Neural cell (in vitro differentiated cells): ENCODE data around the gene ATP5F1E. TPM values are rescaled to one million over a fixed set of nuclear protein-coding genes. Genes with fewer than 3 reads are reported as not detected.

Source experiments
- H2AFZ ChIP-seq: fragments of 200-600, 300-800 bp; sonication (generic), shearing (Covaris generic); 2 replicates; pipeline ENCODE4 v1.6.0; 2014; ENCODE audit warnings: low read depth, mild to moderate bottlenecking, antibody characterized with exemption, low read length, moderate library complexity
- H3F3A ChIP-seq: fragments of 200-600 bp; shearing (Covaris generic); 2 replicates; pipeline ENCODE4 v1.6.1; 2016; ENCODE audit warnings: mild to moderate bottlenecking, moderate library complexity, mixed read lengths, antibody characterized with exemption, low read length; ENCODE audit not compliant: insufficient read depth, poor library complexity, severe bottlenecking
- H3K27ac ChIP-seq: fragments of 200-600, 300-800 bp; sonication (generic), shearing (Covaris generic); 2 replicates; pipeline ENCODE4 v1.5.1; 2014; ENCODE audit warnings: mild to moderate bottlenecking, low read length, moderate library complexity
- H3K27me3 ChIP-seq: fragments of 300-800, 200-600 bp; sonication (generic), shearing (Covaris generic); 2 replicates; pipeline ENCODE4 v1.6.0; 2014; ENCODE audit warnings: mild to moderate bottlenecking, low read depth, low read length, moderate library complexity; ENCODE audit not compliant: insufficient read depth
- H3K36me3 ChIP-seq: fragments of 300-800, 200-600 bp; sonication (generic), shearing (Covaris generic); 2 replicates; pipeline ENCODE4 v1.5.1; 2014; ENCODE audit warnings: mild to moderate bottlenecking, antibody characterized with exemption, low read length, moderate library complexity; ENCODE audit not compliant: insufficient read depth
- H3K4me2 ChIP-seq: fragments of 300-800, 200-600 bp; sonication (generic), shearing (Covaris generic); 2 replicates; pipeline ENCODE4 v1.6.0; 2014; ENCODE audit warnings: mild to moderate bottlenecking, low read length
- H3K4me3 ChIP-seq: fragments of 300-800, 200-600 bp; sonication (generic), shearing (Covaris generic); 2 replicates; pipeline ENCODE4 v1.5.1; 2014; ENCODE audit warnings: mild to moderate bottlenecking, low read length, moderate library complexity
- H3K79me2 ChIP-seq: fragments of 200-600 bp; shearing (Covaris generic); replicated peaks from 2 replicates; pipeline ENCODE4 v1.6.0; 2014; ENCODE audit warnings: mild to moderate bottlenecking, low read length, moderate library complexity; ENCODE audit not compliant: insufficient read depth
- H3K9ac ChIP-seq: fragments of 300-800, 200-600 bp; sonication (generic), shearing (Covaris generic); 2 replicates; pipeline ENCODE4 v1.6.1; 2016; ENCODE audit warnings: mild to moderate bottlenecking, low read length, mixed read lengths
- H3K9me2 ChIP-seq: fragments of 200-600 bp; shearing (Covaris generic); 2 replicates; pipeline ENCODE4 v1.6.1; 2016; ENCODE audit warnings: mild to moderate bottlenecking, low read length, mixed read lengths; ENCODE audit not compliant: insufficient read depth
- H3K9me3 ChIP-seq: fragments of 200-600, 300-800 bp; sonication (generic), shearing (Covaris generic); 2 replicates; pipeline ENCODE4 v1.6.1; 2016; ENCODE audit warnings: mild to moderate bottlenecking, mixed run types, low read length, moderate library complexity, mixed read lengths
- H4K20me1 ChIP-seq: fragments of 200-600 bp; shearing (Covaris generic); 2 replicates; pipeline ENCODE4 v1.6.1; 2016; ENCODE audit warnings: mild to moderate bottlenecking, mixed run types; ENCODE audit not compliant: insufficient read depth
- EP300 ChIP-seq: fragments of 450-650 bp; conservative IDR thresholded peaks from 2 replicates; pipeline ENCODE4 v1.6.1; 2014; ENCODE audit warnings: antibody characterized with exemption, mild to moderate bottlenecking, moderate library complexity; ENCODE audit not compliant: poor library complexity, severe bottlenecking
- EZH2 ChIP-seq: fragments of 200-600, 300-800 bp; shearing (Covaris generic), sonication (generic); IDR thresholded peaks from 2 replicates; pipeline ENCODE4 v1.6.1; 2014; ENCODE audit warnings: antibody characterized with exemption, low read length, borderline replicate concordance, mild to moderate bottlenecking; ENCODE audit not compliant: insufficient read depth, poor library complexity, severe bottlenecking
- MXI1 ChIP-seq: fragments of 450-650 bp; conservative IDR thresholded peaks from 2 replicates; pipeline ENCODE4 v1.6.1; 2014; ENCODE audit warnings: antibody characterized with exemption, mild to moderate bottlenecking; ENCODE audit not compliant: poor library complexity, severe bottlenecking
- POLR2AphosphoS5 ChIP-seq: IDR thresholded peaks from 2 replicates; pipeline ENCODE4 v1.6.1; 2012
- RAD21 ChIP-seq: fragments of 450-650 bp; conservative IDR thresholded peaks from 2 replicates; pipeline ENCODE4 v1.6.1; 2014; ENCODE audit warnings: antibody characterized with exemption, mild to moderate bottlenecking, moderate library complexity
- SMC3 ChIP-seq: fragments of 450-650 bp; conservative IDR thresholded peaks from 2 replicates; pipeline ENCODE4 v1.6.1; 2014; ENCODE audit warnings: antibody characterized with exemption, mild to moderate bottlenecking, moderate library complexity; ENCODE audit not compliant: poor library complexity
- TAF1 ChIP-seq: IDR thresholded peaks from 2 replicates; pipeline ENCODE4 v1.6.1; 2012; ENCODE audit warnings: low read depth
- polyA plus RNA-seq: library from polyadenylated mRNA; depleted of rRNA; stranded (reverse); fragments of >200 nt; gene quantifications from 2 replicates; pipeline ENCODE4 v1.2.3, GENCODE V29; 2014
- TF ChIP-seq, protein P1 (sequence below): IDR thresholded peaks from 2 replicates; pipeline ENCODE4 v1.6.1; 2012; ENCODE audit warnings: borderline replicate concordance
- TF ChIP-seq, protein P2 (sequence below): fragments of 450-650 bp; IDR thresholded peaks from 2 replicates; pipeline ENCODE4 v1.5.1; 2014; ENCODE audit warnings: antibody characterized with exemption, mild to moderate bottlenecking, moderate library complexity; ENCODE audit not compliant: poor library complexity, severe bottlenecking

The ATP5F1E gene
- polyA plus RNA-seq, 1 donor from 2014 or later = 133 TPM

DNA sequence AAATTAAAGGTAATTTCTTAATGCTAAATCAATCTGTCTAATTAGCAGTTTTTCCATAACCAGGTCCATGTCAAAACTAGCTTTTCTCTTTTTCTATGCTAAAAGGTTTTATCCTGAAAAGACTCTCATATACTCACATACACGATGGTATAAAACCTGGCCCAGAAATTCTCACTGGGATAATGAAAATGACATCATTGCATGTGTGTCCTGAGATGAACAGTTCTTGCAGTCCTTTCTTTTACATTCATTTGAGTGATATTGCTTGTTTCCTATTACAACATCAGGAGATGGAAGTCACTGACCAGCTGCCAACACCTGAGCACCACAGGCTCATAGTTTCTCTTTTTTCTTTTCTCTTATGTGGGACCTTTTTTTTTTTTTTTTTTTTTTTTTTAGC is 18.3 kb upstream of the ATP5F1E start:
- Histone ChIP-seq H2AFZ (no peak overlapping the region), H3K27ac (no peak overlapping the region), H3F3A (no peaks in the 10 kb centered on the region), H4K20me1 (no peaks in the 10 kb centered on the region), H3K36me3 (no peaks in the 10 kb centered on the region), H3K4me3 (no peak overlapping the region), H3K79me2 (no peaks in the 10 kb centered on the region), H3K9ac (no peak overlapping the region), H3K9me2 (no peaks in the 10 kb centered on the region), H3K27me3 (no peaks in the 10 kb centered on the region), H3K9me3 (no peaks in the 10 kb centered on the region), H3K4me2 (no peak overlapping the region)
- TF ChIP-seq, protein P1, sequence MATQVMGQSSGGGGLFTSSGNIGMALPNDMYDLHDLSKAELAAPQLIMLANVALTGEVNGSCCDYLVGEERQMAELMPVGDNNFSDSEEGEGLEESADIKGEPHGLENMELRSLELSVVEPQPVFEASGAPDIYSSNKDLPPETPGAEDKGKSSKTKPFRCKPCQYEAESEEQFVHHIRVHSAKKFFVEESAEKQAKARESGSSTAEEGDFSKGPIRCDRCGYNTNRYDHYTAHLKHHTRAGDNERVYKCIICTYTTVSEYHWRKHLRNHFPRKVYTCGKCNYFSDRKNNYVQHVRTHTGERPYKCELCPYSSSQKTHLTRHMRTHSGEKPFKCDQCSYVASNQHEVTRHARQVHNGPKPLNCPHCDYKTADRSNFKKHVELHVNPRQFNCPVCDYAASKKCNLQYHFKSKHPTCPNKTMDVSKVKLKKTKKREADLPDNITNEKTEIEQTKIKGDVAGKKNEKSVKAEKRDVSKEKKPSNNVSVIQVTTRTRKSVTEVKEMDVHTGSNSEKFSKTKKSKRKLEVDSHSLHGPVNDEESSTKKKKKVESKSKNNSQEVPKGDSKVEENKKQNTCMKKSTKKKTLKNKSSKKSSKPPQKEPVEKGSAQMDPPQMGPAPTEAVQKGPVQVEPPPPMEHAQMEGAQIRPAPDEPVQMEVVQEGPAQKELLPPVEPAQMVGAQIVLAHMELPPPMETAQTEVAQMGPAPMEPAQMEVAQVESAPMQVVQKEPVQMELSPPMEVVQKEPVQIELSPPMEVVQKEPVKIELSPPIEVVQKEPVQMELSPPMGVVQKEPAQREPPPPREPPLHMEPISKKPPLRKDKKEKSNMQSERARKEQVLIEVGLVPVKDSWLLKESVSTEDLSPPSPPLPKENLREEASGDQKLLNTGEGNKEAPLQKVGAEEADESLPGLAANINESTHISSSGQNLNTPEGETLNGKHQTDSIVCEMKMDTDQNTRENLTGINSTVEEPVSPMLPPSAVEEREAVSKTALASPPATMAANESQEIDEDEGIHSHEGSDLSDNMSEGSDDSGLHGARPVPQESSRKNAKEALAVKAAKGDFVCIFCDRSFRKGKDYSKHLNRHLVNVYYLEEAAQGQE = no peak
- TF ChIP-seq RAD21 (no peak), EZH2 (no peak), POLR2AphosphoS5 (no peak), SMC3 (no peak), TAF1 (no peak), EP300 (no peak), MXI1 (no peak)
- TF ChIP-seq, protein P2, sequence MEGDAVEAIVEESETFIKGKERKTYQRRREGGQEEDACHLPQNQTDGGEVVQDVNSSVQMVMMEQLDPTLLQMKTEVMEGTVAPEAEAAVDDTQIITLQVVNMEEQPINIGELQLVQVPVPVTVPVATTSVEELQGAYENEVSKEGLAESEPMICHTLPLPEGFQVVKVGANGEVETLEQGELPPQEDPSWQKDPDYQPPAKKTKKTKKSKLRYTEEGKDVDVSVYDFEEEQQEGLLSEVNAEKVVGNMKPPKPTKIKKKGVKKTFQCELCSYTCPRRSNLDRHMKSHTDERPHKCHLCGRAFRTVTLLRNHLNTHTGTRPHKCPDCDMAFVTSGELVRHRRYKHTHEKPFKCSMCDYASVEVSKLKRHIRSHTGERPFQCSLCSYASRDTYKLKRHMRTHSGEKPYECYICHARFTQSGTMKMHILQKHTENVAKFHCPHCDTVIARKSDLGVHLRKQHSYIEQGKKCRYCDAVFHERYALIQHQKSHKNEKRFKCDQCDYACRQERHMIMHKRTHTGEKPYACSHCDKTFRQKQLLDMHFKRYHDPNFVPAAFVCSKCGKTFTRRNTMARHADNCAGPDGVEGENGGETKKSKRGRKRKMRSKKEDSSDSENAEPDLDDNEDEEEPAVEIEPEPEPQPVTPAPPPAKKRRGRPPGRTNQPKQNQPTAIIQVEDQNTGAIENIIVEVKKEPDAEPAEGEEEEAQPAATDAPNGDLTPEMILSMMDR = no peak

DNA sequence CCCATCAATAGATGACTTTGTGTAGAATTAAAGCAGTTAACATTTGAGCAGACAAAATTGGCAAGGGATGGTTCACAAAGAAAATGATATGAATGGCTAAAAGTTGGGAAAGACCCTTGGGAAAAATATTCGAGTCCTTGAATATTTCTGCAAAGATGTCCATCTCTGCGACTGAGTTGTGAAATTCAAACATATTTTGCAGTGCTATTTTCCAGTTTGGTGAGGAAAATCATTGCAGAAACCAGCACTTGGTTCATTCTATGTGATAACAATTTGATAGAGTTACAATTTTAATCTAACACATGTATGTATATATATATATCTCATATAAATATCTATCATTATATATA is 16.5 kb upstream of the ATP5F1E start:
- Histone ChIP-seq H3K27me3 (no peaks in the 10 kb centered on the region), H3F3A (no peaks in the 10 kb centered on the region), H3K27ac (no peak overlapping the region), H4K20me1 (no peaks in the 10 kb centered on the region), H3K4me3 (no peak overlapping the region), H3K9ac (no peak overlapping the region), H3K4me2 (no peak overlapping the region), H3K79me2 (no peaks in the 10 kb centered on the region), H3K9me3 (no peaks in the 10 kb centered on the region), H2AFZ (no peak overlapping the region), H3K36me3 (no peaks in the 10 kb centered on the region), H3K9me2 (no peaks in the 10 kb centered on the region)
- TF ChIP-seq POLR2AphosphoS5 = no peak
- TF ChIP-seq, protein P2 = no peak
- no peak for TF ChIP-seq RAD21
- no peak for TF ChIP-seq EP300
- TF ChIP-seq TAF1 = no peak
- no peak for TF ChIP-seq SMC3
- TF ChIP-seq, protein P1 = no peak
- TF ChIP-seq EZH2 = no peak
- no peak for TF ChIP-seq MXI1
